Renal cortical epithelial cell (primary cell): Measurements from ENCODE around the gene RPS19. TPM values are rescaled to one million over a fixed set of nuclear protein-coding genes. Genes with fewer than 3 reads are reported as not detected.

ENCODE experiments used
- DNase-seq: peaks from one replicate; pipeline ENCODE4 v3.0.0-alpha.2; 2011; ENCODE audit warnings: low read depth
- total RNA-seq: library from RNA; depleted of rRNA; stranded (reverse); fragments of >200 nt; gene quantifications from 2 replicates; pipeline ENCODE4 v1.2.3, GENCODE V29; 2014

Gene RPS19
- total RNA-seq, 1 donor from 2014 or later: 1,170 TPM

GRCh38 chr19:41915021-41915775 is 55.1 kb downstream of the RPS19 start:
- DNase-seq: no peak

DNA sequence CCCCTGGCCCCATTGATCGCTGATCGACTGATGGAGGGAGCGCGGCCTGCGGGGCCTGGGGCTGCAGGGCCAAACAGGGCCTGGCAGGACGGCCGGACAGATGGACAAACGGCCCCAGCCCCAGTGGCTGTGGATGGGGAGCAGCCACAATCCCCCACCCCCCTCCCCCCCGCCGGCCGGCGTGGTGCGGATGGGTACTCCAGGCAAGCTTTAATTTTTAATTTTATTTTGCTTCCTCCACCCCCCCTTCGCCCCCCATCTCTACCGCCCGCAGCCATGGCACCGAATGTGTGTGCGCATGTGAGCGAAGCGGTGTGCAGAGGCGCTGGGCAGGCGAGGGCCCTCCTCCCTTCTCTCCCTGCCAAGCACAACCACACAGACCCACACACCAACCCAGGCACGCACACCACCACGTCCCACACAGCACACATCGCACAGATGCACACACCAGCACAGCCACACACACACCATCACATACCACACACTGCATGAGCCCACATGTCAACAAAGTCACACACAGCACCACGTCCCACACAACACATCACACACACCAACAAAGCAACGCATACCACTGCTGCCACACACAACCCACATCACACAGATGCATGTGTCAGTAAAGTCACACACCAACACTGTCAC is 55.8 kb downstream of the RPS19 start:
- no peak for DNase-seq

- no peak for DNase-seq
Measured at GRCh38 chr19:41917676-41918075, 57.6 kb downstream of the RPS19 start.

DNA sequence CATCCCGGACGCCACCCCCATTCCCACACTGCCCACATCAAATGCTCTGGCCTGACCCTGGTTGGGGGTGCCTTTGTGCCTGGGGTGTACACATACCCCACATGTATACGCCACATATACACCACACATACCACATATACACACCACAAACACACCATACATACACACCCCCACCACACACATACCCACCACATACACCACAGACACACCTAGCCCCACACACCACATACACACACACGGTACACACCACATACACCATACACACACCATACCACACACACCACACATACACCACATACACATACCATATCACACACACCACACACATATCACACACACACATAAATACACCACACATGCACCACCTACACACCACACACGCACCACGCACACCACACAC is 58.0 kb downstream of the RPS19 start:
- DNase-seq: no peak

DNA sequence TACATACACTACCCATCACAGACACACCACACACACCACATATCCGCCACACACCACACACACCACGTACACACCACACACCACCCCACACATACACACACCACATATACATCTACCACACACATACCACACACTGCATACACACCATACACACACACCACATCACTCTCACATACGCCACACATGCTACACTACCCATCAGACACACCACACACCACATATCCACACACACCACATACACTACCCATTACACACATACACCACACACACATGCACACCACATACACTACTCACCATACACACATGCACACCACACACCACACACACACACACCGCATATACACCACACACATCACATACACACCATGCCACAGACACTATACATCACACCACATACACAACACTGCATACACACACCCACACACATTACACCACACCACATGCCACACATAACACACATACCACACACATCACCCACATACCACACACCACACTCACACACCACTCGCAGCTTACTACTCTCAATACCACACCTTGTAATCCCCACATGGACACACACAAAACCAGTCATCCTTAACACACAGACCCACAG is 58.7 kb downstream of the RPS19 start:
- DNase-seq: peak; percentile 10

DNA sequence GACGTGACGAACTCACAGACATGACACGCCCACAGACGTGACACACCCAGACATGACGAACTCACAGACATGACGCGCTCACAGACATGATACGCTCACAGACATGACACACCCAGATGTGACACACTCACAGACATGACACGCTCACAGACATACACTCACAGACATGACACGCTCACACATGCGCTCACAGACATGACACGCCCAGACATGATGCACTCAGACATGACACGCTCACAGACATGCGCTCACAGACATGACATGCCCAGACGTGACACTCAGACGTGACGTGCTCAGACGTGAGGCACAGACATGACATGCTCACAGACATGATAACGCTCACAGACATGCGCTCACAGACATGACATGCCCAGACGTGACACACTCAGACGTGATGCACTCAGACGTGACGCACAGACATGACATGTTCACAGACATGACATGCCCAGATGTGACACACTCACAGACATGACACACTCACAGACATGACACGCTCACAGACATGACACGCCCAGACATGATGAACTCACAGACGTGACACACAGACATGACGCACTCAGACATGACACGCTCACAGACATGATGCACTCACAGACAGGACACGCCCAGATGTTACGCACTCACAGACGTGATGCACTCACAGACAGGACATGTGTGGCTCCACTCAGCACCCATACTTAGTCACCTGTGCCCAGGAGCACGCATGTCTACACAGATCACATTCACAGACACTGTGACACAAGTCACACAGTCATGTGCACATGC is 60.1 kb downstream of the RPS19 start:
- DNase-seq: no peak

- no peak for DNase-seq
Measured at GRCh38 chr19:41920882-41921576, 61.0 kb downstream of the RPS19 start.

GRCh38 chr19:41921577-41922576 is 61.8 kb downstream of the RPS19 start:
- no peak for DNase-seq

Other genes with a start within 250 kb of the RPS19 start
- not detected in 2 replicates for gene CEACAM4, start 233.2 kb upstream of the RPS19 start, total RNA-seq
- not detected in 2 replicates for gene CEACAM7, start 172.0 kb upstream of the RPS19 start, total RNA-seq
- not detected in 2 replicates for gene CEACAM5, start 151.6 kb upstream of the RPS19 start, total RNA-seq
- gene CEACAM6, start 104.7 kb upstream of the RPS19 start, total RNA-seq: 0.17 TPM in 1 of 2 replicates, not detected in the other
- not detected in 2 replicates for gene CEACAM3, start 63.7 kb upstream of the RPS19 start, total RNA-seq
- gene LYPD4, start 15.6 kb upstream of the RPS19 start, total RNA-seq: not detected in 2 replicates
- gene DMRTC2, start 15.2 kb upstream of the RPS19 start, total RNA-seq: not detected in 2 replicates
- gene CD79A, start 17.0 kb downstream of the RPS19 start, total RNA-seq: 0.10 TPM in 1 of 2 replicates, not detected in the other
- 34.7 and 36.3 TPM in 2 replicates for gene ARHGEF1, start 22.9 kb downstream of the RPS19 start, total RNA-seq
- gene ERFL, start 68.2 kb downstream of the RPS19 start, total RNA-seq: not detected in 2 replicates
- 71.8 and 108 TPM in 2 replicates for gene RABAC1, start 99.1 kb downstream of the RPS19 start, total RNA-seq
- gene ATP1A3, start 134.0 kb downstream of the RPS19 start, total RNA-seq: 0.05 and 0.17 TPM in 2 replicates
- gene GRIK5, start 210.0 kb downstream of the RPS19 start, total RNA-seq: 1.2 and 27.0 TPM in 2 replicates
- gene ZNF574, start 215.9 kb downstream of the RPS19 start, total RNA-seq: 9.6 and 20.5 TPM in 2 replicates